ENCODE data around the gene TSHZ3. TPM values are rescaled to one million over a fixed set of nuclear protein-coding genes. Genes with fewer than 3 reads are reported as not detected.

The TSHZ3 gene
- total and polyA plus RNA-seq, 9 of the 15 experiments (the other 6 are each of a cell fraction or from before 2014, with no cell fraction given) = 0.03 to 0.13 (median 0.05) TPM; not detected in 5

DNA sequence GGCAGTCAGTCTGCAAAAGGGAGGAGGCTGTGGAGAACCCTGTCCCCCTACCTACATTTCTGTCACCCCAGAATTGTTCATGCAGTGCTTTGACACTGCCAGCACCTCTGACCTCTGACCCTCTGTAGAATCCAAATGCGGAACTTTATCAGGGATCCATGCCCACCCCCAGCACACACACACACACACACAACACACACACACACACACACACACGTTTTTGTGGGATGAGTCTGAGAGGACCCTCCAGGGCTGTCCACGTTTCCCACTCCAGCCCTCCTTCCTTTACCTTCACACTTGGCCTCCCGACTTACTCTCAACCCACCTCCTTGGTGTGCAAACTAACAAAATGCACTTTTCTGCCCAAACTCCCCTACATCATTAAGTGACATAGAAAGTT lies 42.3 kb upstream of the TSHZ3 start:
- H3K9ac ChIP-seq (ENCODE audit: insufficient read depth in 1 of 2, low read depth in 2 of 2, low read length in 2 of 2) = no peak overlapping the region
- no peaks in the 10 kb centered on the region for H3K9me3 ChIP-seq (replicated peaks; ENCODE audit: control insufficient read depth, insufficient read depth, low read depth, low read length)
- no peak for FAIRE-seq
- no peak overlapping the region for H3K27ac ChIP-seq (ENCODE audit: extremely low read depth, low read depth, low read length)
- no peaks in the 10 kb centered on the region for H3K4me1 ChIP-seq (replicated peaks in 1 of 2; ENCODE audit: control insufficient read depth in 2 of 2, insufficient read depth in 2 of 2, low read length in 2 of 2)
- H2AFZ ChIP-seq (ENCODE audit: low read depth, low read length) = no peak overlapping the region
- 0% methylated on average over 3 of the region's 4 CpGs for WGBS (ENCODE audit: insufficient coverage, low coverage, missing lambda C conversion rate)
- H3K4me3 ChIP-seq = no peak overlapping the region
- no peaks in the 10 kb centered on the region for H3K79me2 ChIP-seq (ENCODE audit: control insufficient read depth, insufficient read depth, low read length)
- TF ChIP-seq CBX8 (IDR thresholded peaks at IDR 0.05; ENCODE audit: borderline replicate concordance, extremely low read depth, low read depth, low read length, poor library complexity, severe bottlenecking) (no peak), BRD4 (IDR thresholded peaks at IDR 0.05) (no peak), RAD21 (CRISPR knock-in tag; conservative IDR thresholded peaks at IDR 0.05 in 1 of 2, IDR thresholded peaks at IDR 0.05 in 1 of 2) (no peak), HDAC3 (IDR thresholded peaks at IDR 0.05; ENCODE audit: borderline replicate concordance, partially characterized antibody) (no peak), POLR3A (IDR thresholded peaks at IDR 0.05; ENCODE audit: borderline replicate concordance, extremely low read depth, insufficient read depth, insufficient read length) (no peak), CXXC5 (CRISPR knock-in tag; IDR thresholded peaks at IDR 0.05) (no peak), ZNF444 (CRISPR knock-in tag; IDR thresholded peaks at IDR 0.05) (no peak)
- ChIA-PET POLR2A (interaction anchor here (0.7 kb wide), 1 partner anchor 79 kb away, joined by 3 read pairs; no protein-coding TSS in a partner anchor), CTCF (ENCODE audit: low intra/inter-chr PET ratio) (no interaction called here)
- no TSS peak for BruUV-seq (replicated peaks)
- no peak for ATAC-seq
- H4K20me1 ChIP-seq (replicated peaks; ENCODE audit: control insufficient read depth, insufficient read depth, low read length) = no peaks in the 10 kb centered on the region
- no peak for DNase-seq (ENCODE audit: extremely low read depth in 1 of 4, low spot score in 3 of 4)
- intact Hi-C loops (cut with micrococcal nuclease) = no loop called here
- in situ Hi-C loops (cut with MboI) = no loop called here
- no peak overlapping the region for H3K4me2 ChIP-seq (ENCODE audit: insufficient read depth, low read length)
- H3K27me3 ChIP-seq (ENCODE audit: control insufficient read depth in 2 of 2, insufficient read depth in 2 of 2, low read length in 2 of 2) = no peaks in the 10 kb centered on the region; a peak in 1 of 5 replicates
- no peaks in the 10 kb centered on the region for H3K36me3 ChIP-seq (ENCODE audit: control insufficient read depth, insufficient read depth, low read length)
- no peaks in the 10 kb centered on the region for H3K9me1 ChIP-seq (ENCODE audit: control insufficient read depth, insufficient read depth, low read length)

All from K562 (cell line).